GM21360 (cell line): ENCODE results near the gene PHF12.

Experiments used
- ATAC-seq: cut with Tn5 transposase; IDR thresholded peaks from one replicate; pipeline ENCODE4 v1.9.1; 2021; ENCODE audit warnings: mild to moderate bottlenecking, moderate library complexity; ENCODE audit not compliant: unreplicated experiment

PHF12 gene

DNA sequence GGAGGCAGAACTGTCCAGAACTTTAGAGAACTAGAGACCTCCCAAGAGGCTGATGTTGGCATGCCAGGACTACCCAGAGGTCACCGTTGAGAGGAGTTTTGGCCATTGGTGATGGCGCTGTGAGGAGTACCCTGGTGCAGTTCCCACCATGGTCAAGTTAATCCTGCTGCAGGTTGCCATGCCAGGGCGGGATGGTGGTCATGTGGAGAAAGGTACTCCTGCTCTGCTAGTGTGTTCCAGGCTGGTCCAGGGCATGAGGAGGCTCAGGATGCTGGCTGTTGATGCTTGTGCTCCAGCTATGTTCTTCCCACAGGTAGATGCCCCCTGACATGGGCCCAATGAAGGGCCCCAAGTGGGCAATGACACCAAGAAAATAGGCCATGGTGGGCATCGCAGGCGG is 4.1 kb upstream of the PHF12 start:
- no peak for ATAC-seq

GRCh38 chr17:28954886-28955285 is 3.6 kb upstream of the PHF12 start:
- no peak for ATAC-seq

GRCh38 chr17:28953444-28954118 is 2.3 kb upstream of the PHF12 start:
- no peak for ATAC-seq

DNA sequence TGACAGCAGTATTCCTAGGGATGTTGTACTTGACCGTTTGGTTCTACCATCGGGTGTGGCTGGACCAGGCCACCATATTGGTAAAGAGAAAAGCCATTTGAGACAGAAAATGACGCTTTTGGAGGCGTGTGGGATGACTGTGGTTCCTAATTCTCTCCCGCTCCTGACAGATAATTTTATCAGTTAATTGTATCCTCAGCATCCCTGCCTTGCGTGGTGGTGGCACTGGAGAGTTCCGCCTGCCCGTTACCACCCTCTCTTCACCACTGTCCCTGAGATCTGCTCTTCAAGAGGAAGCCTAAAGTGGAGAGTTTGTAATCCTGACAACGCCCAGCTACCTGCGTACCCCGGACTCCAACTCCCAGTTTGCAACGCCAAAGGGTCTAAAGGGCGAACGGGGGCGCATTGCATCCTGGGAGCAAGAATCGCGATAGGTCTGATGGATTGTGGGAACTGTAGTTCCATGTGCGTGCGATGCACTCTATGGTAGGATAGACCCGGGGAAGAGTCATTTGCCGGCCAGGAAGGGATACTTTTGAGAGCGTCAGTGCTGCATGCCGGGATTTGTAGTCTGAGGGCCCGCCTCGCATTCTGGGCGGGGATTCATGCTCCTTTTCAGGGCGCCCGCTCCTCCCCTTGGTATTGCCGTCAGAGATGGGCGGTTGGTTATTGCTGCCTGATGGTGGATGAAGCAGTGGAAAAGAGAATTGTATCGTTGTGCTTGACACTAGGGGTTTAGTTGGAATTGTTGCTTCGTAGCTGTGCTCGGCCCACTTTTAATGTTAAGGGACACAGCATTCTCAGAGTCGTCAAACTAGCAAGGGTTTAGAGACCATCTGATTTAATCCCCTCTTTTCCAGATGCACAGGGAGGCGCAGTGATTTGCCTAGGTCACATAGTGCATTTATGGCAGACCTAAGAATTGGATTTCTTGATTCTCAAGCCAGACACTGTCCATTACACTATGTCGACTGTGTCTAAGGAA is 965 bp upstream of the PHF12 start:
- peak; percentile 43 for ATAC-seq

DNA sequence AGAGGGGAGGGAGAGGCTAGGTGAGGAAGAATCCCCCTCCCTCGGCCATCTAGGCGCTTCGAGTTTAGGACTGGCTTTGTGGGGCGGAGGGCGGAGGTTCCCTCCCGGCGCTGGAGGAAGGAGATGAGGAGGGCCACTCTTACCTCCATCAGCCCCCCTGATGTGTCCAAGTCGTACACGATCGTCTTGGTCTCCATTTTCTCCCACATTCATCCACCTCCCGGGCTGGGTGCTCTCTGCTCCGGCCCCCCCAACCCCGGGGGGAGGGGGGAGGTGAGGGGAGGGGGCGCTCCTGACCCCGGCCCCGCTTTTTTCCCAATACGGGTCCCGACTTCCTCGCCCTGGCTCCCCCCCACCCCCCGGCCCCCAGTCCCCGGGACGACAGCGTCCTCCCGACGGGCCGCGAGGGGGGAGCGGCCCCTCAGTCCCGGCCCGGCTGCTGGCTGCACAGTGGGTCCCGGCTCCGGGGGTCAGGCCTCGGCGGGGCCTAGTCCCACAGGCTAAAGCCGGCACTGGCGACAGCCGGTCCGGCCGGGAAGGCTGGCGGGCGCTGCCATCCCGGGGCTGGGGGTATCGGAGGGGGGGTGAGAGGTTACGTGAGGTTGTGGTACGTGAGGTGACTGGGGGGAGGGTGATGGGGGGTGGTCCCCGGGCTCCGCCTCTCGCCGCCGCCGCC is 428 bp downstream of the PHF12 start:
- ATAC-seq: peak; percentile 0

- no peak for ATAC-seq
Observed at GRCh38 chr17:28950017-28950751, 1.1 kb downstream of the PHF12 start.

DNA sequence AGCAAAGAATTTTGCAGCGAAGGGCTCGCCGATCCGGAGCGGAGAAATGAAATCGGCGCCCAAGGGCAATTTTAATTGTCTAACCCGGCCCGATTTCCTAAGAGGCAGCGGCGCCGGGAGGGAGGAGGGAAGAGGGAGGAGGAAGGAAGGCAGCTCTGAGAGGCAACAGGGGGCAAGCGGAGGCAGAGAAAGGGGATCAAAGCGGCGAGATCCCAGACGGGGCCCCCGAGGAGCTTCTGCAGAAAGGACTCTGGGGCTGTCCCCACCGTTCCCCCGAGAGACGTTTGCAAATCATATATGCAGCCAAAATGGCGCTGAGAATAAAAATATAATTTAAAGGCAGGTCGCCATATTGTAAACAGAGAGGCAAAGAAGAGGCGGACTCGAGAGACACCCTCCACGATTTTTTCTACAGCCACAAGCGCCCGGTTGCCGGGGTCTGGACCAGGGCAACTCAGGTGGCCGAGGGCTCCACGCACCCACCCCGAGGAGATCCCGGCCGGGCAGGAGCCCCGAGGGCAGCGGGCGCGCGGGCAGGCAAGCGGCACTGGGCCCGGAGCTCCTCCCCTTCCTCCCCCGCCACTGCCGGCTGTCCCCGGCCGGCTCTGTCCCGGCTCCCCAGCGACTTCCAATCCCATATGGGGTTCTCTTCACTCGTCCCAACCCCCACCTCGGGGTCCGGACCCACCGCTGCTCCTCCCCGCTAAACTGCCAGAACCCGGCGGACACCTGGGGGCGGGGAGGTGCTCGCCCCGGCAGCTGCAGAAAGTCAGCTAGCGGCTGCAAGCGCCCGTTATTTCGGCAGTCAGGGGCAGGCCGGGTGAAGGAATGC is 1.9 kb downstream of the PHF12 start:
- no peak for ATAC-seq

- no peak for ATAC-seq
Observed at GRCh38 chr17:28948873-28949184, 2.5 kb downstream of the PHF12 start.

- no peak for ATAC-seq
Observed at GRCh38 chr17:28948342-28948741, 3.0 kb downstream of the PHF12 start.

DNA sequence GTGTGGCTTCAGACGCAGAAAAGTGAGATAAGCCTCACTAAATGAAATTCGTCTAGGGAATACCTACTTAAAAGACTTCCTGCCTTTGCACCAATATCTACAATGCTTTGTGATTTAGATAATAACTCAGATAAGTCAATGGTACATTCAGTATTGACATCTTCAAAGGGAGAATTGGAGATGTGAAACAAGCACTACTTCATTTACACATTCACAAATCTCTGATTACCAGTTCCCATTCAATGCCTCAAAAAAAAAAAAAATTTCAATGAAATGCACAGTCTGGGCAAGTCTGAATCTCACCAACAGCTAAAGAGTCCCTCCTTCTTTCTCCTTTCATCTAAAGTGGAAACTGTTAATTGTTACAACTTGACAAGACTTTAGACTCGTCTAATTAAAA is 3.7 kb downstream of the PHF12 start:
- no peak for ATAC-seq

DNA sequence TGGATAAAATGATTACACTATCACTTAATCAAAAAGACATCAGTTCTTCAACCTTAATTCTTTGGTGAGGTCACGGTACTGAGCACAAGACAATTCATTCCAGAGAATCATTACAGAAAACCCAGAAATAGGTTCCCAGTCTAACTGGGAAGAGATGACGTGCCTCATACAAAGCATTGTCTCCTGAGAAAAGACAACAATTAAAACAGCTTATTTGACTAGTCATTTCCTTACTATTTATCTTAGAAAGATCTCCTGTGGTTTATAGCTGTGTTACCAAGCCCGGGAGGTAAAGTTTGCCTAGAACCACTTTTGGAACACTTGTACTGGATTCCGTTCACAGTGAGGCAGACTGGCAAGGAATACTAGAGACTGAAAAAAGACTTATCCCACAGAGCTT is 5.1 kb downstream of the PHF12 start:
- ATAC-seq: no peak

- ATAC-seq: no peak
Observed at GRCh38 chr17:28944862-28945741, 6.2 kb downstream of the PHF12 start.

- ATAC-seq: no peak
Observed at GRCh38 chr17:28944343-28944742, 7.0 kb downstream of the PHF12 start.

DNA sequence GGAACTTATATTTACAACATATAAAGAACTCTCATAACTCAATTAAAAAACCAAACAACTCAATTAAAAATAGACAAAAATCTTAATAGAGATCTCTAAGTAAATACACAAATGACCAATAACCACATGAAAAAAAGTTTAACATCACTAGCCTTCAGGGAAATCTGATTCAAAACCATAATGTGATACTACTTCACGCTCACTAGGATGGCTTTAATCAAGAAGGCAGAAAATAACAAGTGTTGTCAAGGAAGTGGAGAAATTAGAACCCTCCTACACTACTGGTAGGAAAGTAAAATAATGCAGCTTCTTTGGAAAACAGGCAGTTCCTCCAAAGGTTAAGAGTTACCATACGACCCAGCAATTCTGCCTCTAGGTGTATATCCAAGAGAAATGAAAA is 8.4 kb downstream of the PHF12 start:
- no peak for ATAC-seq

DNA sequence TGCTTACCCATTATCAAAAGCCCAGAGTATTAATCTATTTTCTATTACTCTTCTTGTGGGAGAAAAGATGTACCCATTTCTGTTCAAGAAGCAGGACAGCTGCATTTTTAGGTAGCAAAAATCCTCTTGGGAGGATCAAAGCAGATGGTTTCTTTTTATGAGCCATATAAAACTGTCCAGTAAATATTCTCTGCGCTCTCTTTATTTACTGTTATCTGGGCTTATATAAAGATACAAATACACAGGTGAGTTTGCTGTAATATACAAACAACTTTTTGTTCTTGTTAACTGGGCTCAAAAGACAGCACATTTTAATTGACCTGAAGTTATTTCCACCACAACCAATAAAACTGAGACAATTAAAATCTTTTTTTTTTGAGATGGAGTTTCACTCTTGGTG is 10.1 kb downstream of the PHF12 start:
- ATAC-seq: no peak

DNA sequence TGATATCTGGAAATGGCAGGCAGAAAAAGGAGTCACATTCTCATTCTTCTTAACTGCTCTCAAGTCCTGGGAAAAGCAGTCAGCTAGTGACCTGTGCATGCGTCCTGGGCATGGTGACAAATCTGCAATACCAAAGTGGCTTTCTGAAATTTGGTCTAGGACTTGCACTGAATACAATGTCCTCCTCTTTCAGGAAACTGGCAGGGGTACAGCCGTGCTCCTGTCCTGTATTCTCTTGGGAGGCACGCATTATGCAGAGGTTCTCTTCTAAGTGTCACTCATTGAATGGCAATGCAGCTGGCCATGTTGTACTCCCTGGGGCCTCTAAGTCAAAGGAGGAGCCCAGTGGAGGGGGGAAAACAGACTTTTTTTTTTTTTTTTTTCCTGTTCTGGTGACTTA is 10.6 kb downstream of the PHF12 start:
- ATAC-seq: no peak

DNA sequence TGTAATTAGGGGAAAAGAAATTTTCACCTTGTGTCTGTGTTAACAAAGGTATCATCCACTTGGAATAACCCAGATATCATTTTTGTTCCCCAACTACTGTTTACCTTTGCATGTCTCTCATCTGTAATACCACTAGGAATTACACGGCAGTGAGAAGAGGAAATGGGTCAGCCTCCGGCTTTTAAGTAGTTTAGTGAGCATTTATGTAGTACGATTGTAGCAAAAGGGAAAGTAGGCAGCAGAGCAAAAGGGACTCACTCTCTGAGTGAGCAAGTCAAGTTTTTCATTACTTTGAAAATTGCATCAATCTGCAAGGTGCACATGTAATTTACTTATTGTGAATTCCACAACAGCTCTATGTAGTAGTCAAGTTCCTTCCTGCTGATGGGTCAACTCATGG is 11.2 kb downstream of the PHF12 start:
- ATAC-seq: no peak

DNA sequence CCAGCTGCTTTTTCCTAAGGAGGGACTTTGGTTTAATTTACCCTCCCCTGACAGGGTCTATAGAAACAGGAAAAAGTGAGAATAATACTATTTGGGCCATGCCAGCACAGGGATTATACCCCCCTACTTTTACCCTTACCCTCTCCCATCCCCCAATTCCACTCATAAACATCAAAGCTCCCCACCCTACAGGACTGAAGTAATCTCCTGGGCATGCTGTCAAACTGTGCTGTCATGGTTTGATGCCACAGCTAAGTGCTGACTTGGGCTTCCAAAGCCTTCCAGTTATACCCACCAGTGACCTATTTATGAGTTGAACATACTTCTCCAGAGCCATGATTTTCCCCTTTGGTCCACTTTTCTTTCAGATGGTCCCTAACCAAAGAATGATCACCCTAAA is 12.8 kb downstream of the PHF12 start:
- ATAC-seq: no peak

- ATAC-seq: no peak
Observed at GRCh38 chr17:28937044-28937729, 14.1 kb downstream of the PHF12 start.
